ENCODE results near the gene STAT4.

STAT4 gene

GRCh38 chr2:191195021-191195420 lies 44.2 kb upstream of the STAT4 start:
- H3K4me1 ChIP-seq: no peaks in the 10 kb centered on the region
- no peak overlapping the region for H3K4me2 ChIP-seq (ENCODE audit: low read length)
- no peak overlapping the region for H3K9ac ChIP-seq
- no peaks in the 10 kb centered on the region for H3K9me3 ChIP-seq (ENCODE audit: control insufficient read depth, low read length)
- H3K36me3 ChIP-seq (ENCODE audit: control insufficient read depth, insufficient read depth, low read length): no peaks in the 10 kb centered on the region
- TF ChIP-seq CTCF (IDR thresholded peaks at IDR 0.05): no peak
- H3K27me3 ChIP-seq (ENCODE audit: control insufficient read depth, insufficient read depth, low read length): no peaks in the 10 kb centered on the region
- H3K27ac ChIP-seq: no peak overlapping the region
- H3K4me3 ChIP-seq (ENCODE audit: low read depth, low read length): no peak overlapping the region
- H3K79me2 ChIP-seq: no peaks in the 10 kb centered on the region
- no peak overlapping the region for H2AFZ ChIP-seq

GRCh38 chr2:191190861-191191552 lies 40.2 kb upstream of the STAT4 start:
- Histone ChIP-seq H3K9me3 (ENCODE audit: control insufficient read depth, low read length) (no peaks in the 10 kb centered on the region), H3K36me3 (ENCODE audit: control insufficient read depth, insufficient read depth, low read length) (no peaks in the 10 kb centered on the region), H3K27ac (no peak overlapping the region), H3K4me1 (no peaks in the 10 kb centered on the region), H3K27me3 (ENCODE audit: control insufficient read depth, insufficient read depth, low read length) (no peaks in the 10 kb centered on the region), H3K4me2 (ENCODE audit: low read length) (no peak overlapping the region), H3K4me3 (ENCODE audit: low read depth, low read length) (no peak overlapping the region), H2AFZ (no peak overlapping the region), H3K9ac (no peak overlapping the region), H3K79me2 (no peaks in the 10 kb centered on the region)
- no peak for TF ChIP-seq CTCF (IDR thresholded peaks at IDR 0.05)

- Histone ChIP-seq H3K27ac (no peak overlapping the region), H3K79me2 (no peaks in the 10 kb centered on the region), H3K9me3 (ENCODE audit: control insufficient read depth, low read length) (no peaks in the 10 kb centered on the region), H3K4me2 (ENCODE audit: low read length) (no peak overlapping the region), H2AFZ (no peak overlapping the region), H3K27me3 (ENCODE audit: control insufficient read depth, insufficient read depth, low read length) (no peaks in the 10 kb centered on the region), H3K4me3 (ENCODE audit: low read depth, low read length) (no peak overlapping the region), H3K9ac (no peak overlapping the region), H3K36me3 (ENCODE audit: control insufficient read depth, insufficient read depth, low read length) (no peaks in the 10 kb centered on the region), H3K4me1 (no peaks in the 10 kb centered on the region)
- TF ChIP-seq CTCF (IDR thresholded peaks at IDR 0.05): no peak
These were observed 39.6 kb upstream of the STAT4 start for GRCh38 chr2:191190435-191190834.

DNA sequence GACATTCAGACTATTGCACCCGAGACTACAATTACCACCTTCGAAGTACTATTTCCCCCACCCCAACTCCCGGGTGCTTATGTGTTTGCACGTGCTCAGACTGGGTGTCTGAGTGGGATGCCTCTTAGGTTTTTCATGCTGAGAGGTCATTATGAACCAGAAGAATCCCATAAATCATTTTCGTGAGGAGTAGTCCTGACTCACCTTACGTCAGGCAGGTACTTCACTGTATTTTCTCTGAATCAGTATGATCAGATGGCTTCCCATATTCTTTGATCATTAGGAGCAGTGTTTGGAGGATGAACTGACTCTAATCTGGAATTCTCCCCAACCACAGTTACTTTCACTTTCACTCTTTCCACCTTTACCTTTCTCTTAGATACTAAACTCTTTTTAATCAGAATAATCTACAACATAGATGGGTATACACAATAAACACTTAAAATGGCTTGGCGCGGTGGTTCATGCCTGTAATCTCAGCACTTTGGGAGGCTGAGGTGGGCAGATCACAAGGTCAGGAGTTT lies 38.4 kb upstream of the STAT4 start:
- Histone ChIP-seq H3K79me2 (no peaks in the 10 kb centered on the region), H3K9me3 (ENCODE audit: control insufficient read depth, low read length) (no peaks in the 10 kb centered on the region), H3K27me3 (ENCODE audit: control insufficient read depth, insufficient read depth, low read length) (no peaks in the 10 kb centered on the region), H3K4me2 (ENCODE audit: low read length) (no peak overlapping the region), H3K27ac (no peak overlapping the region), H3K4me1 (no peaks in the 10 kb centered on the region), H3K4me3 (ENCODE audit: low read depth, low read length) (no peak overlapping the region), H2AFZ (no peak overlapping the region), H3K9ac (no peak overlapping the region), H3K36me3 (ENCODE audit: control insufficient read depth, insufficient read depth, low read length) (no peaks in the 10 kb centered on the region)
- TF ChIP-seq CTCF (IDR thresholded peaks at IDR 0.05): no peak

- H3K9ac ChIP-seq: no peak overlapping the region
- H3K9me3 ChIP-seq (ENCODE audit: control insufficient read depth, low read length): no peaks in the 10 kb centered on the region
- H3K4me2 ChIP-seq (ENCODE audit: low read length): no peak overlapping the region
- H3K36me3 ChIP-seq (ENCODE audit: control insufficient read depth, insufficient read depth, low read length): no peaks in the 10 kb centered on the region
- H3K4me1 ChIP-seq: no peaks in the 10 kb centered on the region
- H2AFZ ChIP-seq: no peak overlapping the region
- H3K27me3 ChIP-seq (ENCODE audit: control insufficient read depth, insufficient read depth, low read length): no peaks in the 10 kb centered on the region
- no peak overlapping the region for H3K4me3 ChIP-seq (ENCODE audit: low read depth, low read length)
- TF ChIP-seq CTCF (IDR thresholded peaks at IDR 0.05): no peak
- H3K27ac ChIP-seq: no peak overlapping the region
- no peaks in the 10 kb centered on the region for H3K79me2 ChIP-seq
These were observed 37.8 kb upstream of the STAT4 start for GRCh38 chr2:191188550-191189093.

Data from parathyroid adenoma (tissue), 2 donors.